Left cardiac atrium (tissue), 4 donors: ENCODE measurements around the gene SUCLG2. TPM values are rescaled to one million over a fixed set of nuclear protein-coding genes. Genes with fewer than 3 reads are reported as not detected.
A peak's percentile ranks its signal among the peaks of the same experiment; 100 is the strongest.

Experiments used
- ATAC-seq, 2 donors: fragments of 200-7000 bp; cut with Tn5 transposase; one replicate each; pipeline ENCODE4 v1.9.1; 2020; ENCODE audit warnings: mild to moderate bottlenecking in 2 of 2, moderate library complexity in 2 of 2
- DNase-seq: peaks from one replicate; pipeline ENCODE4 v3.0.0-alpha.2; 2020
- intact Hi-C, 2 donors: fragments of 100-400 bp; cut with DNase I; formaldehyde crosslinking; loops; one replicate each; pipeline versions ENCODE4 v1.14.1 to v1.15.1; 2022 to 2023
- total RNA-seq, 2 donors: library from RNA; stranded (reverse); fragmentation: NEBNext Ultra II Directional; extraction: Animal tissue kit (Norgen Biotek cat#: 25700); gene quantifications; one replicate each; pipeline ENCODE4 v1.2.1, GENCODE V29; 2021
- donor health status: DM: no; HTN: yes; CAD: no.
- donor health status: DM: no; HTN: yes; CAD: no; lungs with severe emphysema.
- donor health status: DM: yes; HTN: yes; CAD: no.
- donor health status: Dilated cardiomyopathy.

Gene SUCLG2
- total RNA-seq, 2 donors from 2014 or later, result 74.6 to 82.8 TPM

- intact Hi-C loops, result no loop called here
Observed at GRCh38 chr3:67653425-67654098, 850 bp downstream of the SUCLG2 start.

DNA sequence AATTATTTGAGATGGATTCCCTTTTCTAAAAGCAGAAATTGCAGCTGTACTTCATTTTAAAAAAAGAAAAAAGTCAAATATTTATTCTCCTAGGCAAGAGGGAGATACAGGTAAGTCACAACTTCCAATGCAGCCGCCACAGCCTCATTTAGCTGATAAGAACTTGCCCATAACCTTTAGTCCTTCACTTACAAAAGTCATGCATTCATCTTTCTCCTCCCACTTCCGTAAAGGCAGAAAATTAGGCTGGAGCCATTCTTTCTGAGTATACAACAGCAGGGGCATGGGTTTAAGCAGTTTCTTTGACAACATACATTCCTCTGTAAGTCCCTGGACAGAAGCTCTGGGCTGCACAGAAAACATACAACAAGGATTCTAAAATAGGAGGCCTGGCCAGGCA, 4.3 kb downstream of the SUCLG2 start:
- ATAC-seq, result no peak
- no peak for DNase-seq
- intact Hi-C loops, result no loop called here

More at GRCh38 chr3:67653425-67654098, 850 bp downstream of the SUCLG2 start:
- DNase-seq (no peak), ATAC-seq (no peak)

GRCh38 chr3:67649681-67650080, 4.7 kb downstream of the SUCLG2 start:
- ATAC-seq (no peak), DNase-seq (no peak)
- intact Hi-C loops, result no loop called here

DNA sequence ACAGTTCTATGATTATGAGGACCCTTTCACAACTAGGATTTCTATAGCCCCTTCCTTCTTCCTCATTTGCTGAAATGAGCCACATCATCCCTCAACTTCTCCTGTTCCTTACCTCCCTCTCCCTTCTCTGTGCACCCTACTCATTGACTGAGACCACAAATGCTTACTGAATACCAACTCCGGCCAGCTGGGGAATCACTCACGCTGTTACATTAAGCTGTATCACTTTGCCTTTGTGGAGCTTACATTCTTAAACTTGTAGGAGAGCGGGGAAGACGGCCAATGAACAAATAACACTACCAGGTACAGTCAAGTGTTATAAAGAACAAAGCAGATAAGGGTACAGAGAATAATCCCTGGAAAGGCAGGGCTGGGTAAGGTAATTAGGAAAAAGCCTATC, 5.7 kb downstream of the SUCLG2 start:
- intact Hi-C loops, result no loop called here
- ATAC-seq, result peak in 1 of 2 donors; percentile 6
- no peak for DNase-seq

GRCh38 chr3:67648229-67648628, 6.2 kb downstream of the SUCLG2 start:
- ATAC-seq, result peak in 1 of 2 donors; percentile 20
- intact Hi-C loops, result no loop called here

GRCh38 chr3:67647390-67647878, 7.0 kb downstream of the SUCLG2 start:
- DNase-seq (peak; percentile 49), ATAC-seq (peak; percentile 70 to 93)
- intact Hi-C loops, result no loop called here

More at GRCh38 chr3:67648229-67648628, 6.2 kb downstream of the SUCLG2 start:
- DNase-seq, result no peak

GRCh38 chr3:67646586-67647234, 7.7 kb downstream of the SUCLG2 start:
- intact Hi-C loops, result no loop called here
- DNase-seq (peak; percentile 26), ATAC-seq (peak in 1 of 2 donors; percentile 46)

DNA sequence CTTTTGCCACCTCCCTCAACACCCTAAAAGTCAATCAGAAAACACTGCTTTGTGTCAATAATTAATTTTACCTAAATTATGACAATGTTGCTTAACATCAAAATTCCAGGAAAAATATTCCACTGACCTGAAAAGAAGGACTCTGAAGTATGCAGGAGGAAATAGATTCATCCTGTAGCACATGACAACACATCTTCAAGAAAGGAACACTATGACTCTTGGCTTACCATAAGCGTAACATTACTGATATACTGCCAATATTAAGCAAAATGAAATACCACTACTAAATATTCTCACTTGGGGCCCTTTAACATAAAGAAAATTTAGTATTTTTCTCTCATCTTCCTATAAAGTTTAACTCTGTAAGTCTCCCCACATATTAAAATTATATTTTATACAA, 9.6 kb downstream of the SUCLG2 start:
- intact Hi-C loops, result no loop called here
- ATAC-seq, result no peak
- no peak for DNase-seq

DNA sequence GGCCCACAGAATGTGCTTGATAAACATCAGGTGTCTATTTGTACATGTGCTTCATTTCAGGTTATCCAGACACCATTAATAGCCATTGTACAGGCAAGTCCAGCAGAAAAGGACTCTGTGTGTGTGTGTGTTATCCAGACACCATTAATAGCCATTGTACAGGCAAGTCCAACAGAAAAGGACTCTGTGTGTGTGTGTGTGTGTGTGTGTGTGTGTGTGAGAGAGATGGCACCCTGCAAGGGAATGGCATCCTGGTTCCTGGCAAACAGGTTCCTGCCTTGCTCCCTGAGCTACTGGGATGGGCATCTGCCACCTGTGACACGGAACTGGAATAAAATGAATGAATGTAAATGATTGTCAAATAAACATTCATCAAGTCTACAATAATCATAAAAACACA, 11.7 kb downstream of the SUCLG2 start:
- intact Hi-C loops, result no loop called here
- no peak for DNase-seq
- no peak for ATAC-seq

DNA sequence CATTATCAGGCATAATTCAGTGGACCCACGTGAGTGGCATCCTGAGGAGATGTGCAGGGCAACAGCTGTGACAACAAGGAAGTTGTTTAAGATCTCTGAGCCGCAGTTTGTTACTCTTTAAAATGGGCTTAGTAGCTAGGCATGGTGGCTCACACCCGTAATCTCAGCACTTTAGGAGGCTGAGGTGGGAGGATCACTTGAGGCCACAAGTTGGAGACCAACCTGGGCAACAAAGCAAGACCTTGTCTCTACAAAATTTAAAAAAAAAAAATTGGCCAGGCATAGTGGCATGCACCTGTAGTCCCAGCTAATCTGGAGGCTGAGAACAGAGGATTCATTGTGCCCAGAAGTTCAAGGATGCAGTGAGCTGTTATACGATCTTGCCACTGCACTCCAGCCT, 12.2 kb downstream of the SUCLG2 start:
- intact Hi-C loops, result no loop called here
- DNase-seq, result no peak
- ATAC-seq, result no peak

DNA sequence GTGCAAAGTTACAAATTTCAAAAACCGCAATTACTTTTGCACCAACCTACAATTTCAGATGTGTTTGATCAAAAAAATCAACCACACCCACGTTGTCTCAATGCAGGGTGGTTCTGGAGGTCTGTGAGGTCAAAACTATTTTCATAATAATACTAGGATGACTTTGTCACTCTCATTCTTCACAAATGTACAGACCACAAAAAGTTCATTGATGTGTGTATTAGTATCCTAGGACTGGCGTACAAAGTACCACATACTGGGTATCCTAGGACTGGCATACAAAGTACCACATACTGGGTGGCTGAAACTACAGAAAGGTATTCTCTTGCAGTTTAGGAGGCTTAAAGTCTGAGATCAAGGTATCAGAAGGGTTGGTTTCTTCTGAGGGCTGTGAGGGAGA, 13.0 kb downstream of the SUCLG2 start:
- intact Hi-C loops, result no loop called here
- ATAC-seq (no peak), DNase-seq (no peak)

DNA sequence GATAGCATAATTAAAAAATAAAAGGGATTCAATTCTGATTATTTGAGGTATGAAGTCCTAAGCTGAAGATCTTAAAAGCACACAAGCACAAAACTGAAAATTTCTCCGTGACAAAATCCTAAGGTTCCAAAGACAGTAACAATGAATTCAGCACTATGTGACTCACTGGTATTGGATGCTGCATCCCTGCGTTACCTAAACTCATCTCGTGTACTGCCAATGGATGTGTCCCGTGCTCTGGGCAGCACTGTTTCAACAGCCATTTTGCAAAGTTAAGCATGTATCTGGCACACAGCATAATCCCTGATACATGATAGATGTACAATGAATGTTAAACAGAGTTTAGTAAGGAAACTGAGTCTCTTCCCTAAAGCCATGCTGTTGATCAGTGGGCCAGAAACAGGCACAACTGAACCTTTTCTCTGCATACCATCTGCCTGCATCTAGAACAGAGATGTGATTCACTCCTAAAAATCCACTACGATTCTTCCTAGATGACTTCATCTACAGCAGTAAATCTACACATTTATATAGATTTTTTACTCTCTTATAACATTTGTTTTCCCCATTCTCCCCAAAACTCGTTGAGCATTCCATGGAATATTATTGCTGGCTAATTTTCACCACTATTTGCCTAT, 14.3 kb downstream of the SUCLG2 start:
- no peak for ATAC-seq
- intact Hi-C loops, result no loop called here
- no peak for DNase-seq

- DNase-seq, result no peak
- intact Hi-C loops, result no loop called here
- ATAC-seq, result no peak
Observed at GRCh38 chr3:67637255-67637900, 17.0 kb downstream of the SUCLG2 start.

- intact Hi-C loops, result no loop called here
- no peak for DNase-seq
- ATAC-seq, result no peak
Observed at GRCh38 chr3:67635806-67636205, 18.6 kb downstream of the SUCLG2 start.

DNA sequence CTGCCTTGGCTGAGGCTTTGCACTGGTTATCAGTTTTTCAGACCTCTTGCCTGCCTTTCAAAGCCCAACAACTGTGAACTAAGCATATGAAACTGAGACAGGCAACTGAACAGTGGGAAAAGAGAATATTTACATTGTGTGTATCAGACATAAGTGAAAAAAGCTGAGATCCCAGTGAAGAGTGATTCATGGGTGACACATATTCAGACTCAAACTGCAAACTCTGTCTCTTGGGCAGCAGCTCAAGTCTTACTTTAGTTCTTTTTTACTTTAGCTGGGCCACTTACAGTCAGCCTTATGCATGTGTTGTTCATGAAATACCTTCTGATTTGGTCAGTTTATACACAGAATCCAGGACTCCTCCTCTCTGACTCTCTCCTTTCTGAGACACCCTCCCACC, 19.2 kb downstream of the SUCLG2 start:
- intact Hi-C loops, result no loop called here
- ATAC-seq (peak in 1 of 2 donors; percentile 53), DNase-seq (no peak)

DNA sequence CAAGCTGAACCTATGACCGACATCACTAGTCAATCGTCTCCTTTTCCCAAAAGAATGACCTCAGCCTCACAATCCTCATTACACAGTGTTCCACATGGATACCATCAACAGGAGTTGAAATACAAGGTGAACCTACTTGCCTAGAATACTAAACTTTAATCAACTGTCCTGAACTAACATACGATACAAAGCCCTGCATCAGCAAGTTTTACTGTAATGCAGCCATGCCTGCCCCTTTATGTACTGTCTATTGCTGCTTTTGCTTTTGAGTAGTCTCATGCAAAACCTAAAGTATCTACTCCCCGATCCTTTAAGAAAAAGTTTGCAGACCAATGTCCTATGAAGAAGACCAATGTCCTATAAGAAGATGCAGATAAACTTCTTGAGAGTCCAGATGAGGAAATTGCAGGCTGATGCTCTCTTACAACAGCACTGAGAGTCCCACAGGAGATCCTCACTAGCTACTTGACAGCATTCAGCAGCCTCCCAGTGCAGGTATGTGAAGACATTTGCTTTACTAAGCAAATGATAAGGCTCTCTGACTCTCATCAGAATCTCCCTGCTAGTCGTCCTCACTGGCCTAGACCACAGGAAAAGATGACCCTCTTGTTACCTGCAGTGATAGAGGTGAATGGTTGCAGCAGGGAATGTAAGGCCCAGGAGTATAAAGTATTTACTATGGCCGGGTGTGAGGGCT, 23.6 kb downstream of the SUCLG2 start:
- no peak for DNase-seq
- intact Hi-C loops, result no loop called here
- no peak for ATAC-seq

GRCh38 chr3:67624687-67625086, 29.7 kb downstream of the SUCLG2 start:
- DNase-seq (no peak), ATAC-seq (no peak)
- intact Hi-C loops, result no loop called here

GRCh38 chr3:67624078-67624477, 30.3 kb downstream of the SUCLG2 start:
- DNase-seq (no peak), ATAC-seq (no peak)
- intact Hi-C loops, result no loop called here

DNA sequence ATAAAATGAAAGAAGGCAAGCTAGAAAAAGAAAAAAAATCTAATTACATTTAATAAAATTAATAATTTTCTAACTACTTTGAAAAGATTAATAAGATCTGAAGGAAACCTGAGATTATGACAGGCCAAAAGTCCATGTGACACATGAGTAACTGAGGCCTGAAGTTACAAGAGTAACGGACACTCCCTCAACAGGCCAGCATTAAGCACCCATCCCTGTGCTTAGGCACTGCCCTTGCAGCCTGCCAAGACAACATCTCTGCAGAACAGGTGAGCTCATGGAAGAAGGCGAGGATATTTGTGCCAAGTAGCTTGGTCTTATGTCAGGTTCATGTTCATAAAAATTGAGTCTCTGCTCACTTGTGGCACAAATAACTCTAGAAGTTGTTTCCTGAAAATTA, 31.8 kb downstream of the SUCLG2 start:
- no peak for DNase-seq
- ATAC-seq, result no peak
- intact Hi-C loops, result no loop called here
